Dendritic cell treated with granulocyte-macrophage colony-stimulating factor and Interleukin-4, amounts not matched to agents 40 ng/mL and 50 ng/mL, for 4 days (primary cell): ENCODE data around the gene PIERCE2.
A peak's percentile ranks its signal among the peaks of the same experiment; 100 is the strongest.
"Not testable (repeated sequence)": the region's sequence is repeated elsewhere in the genome, so short reads cannot be mapped to it uniquely, and the experiment has no call there.

Experiments
- H3K27ac Mint-ChIP-seq: one replicate; pipeline ENCODE4 v1.8.0; 2022; ENCODE audit warnings: mild to moderate bottlenecking, mixed read lengths
- H3K27me3 Mint-ChIP-seq: one replicate; pipeline ENCODE4 v1.8.0; 2022; ENCODE audit warnings: mild to moderate bottlenecking, mixed read lengths
- H3K36me3 Mint-ChIP-seq: one replicate; pipeline ENCODE4 v1.8.0; 2022; ENCODE audit warnings: low read depth, mixed read lengths
- H3K4me1 Mint-ChIP-seq: one replicate; pipeline ENCODE4 v1.8.0; 2022; ENCODE audit warnings: low read depth, mixed read lengths
- H3K4me3 Mint-ChIP-seq: one replicate; pipeline ENCODE4 v1.8.0; 2022; ENCODE audit warnings: mild to moderate bottlenecking, moderate library complexity, mixed read lengths
- H3K9me3 Mint-ChIP-seq: one replicate; pipeline ENCODE4 v1.8.0; 2022; ENCODE audit warnings: mixed read lengths
- intact Hi-C: fragments of 100-400 bp; cut with micrococcal nuclease; formaldehyde crosslinking; loops from one replicate; pipeline ENCODE4 v1.15.0; 2022

PIERCE2 gene

GRCh38 chr15:55401786-55402246, 6.5 kb upstream of the PIERCE2 start:
- Mint-ChIP-seq H3K4me1 (peaks cover 46% of the 10 kb centered on the region), H3K27ac (peak overlapping the region; percentile 82), H3K27me3 (no peaks in the 10 kb centered on the region), H3K36me3 (peaks cover 27% of the 10 kb centered on the region), H3K4me3 (peak overlapping the region; percentile 27), H3K9me3 (peaks cover 7% of the 10 kb centered on the region)
- intact Hi-C loops, result loop anchor here (5.0 kb wide), 1 partner anchor 205 kb away; the partner anchor contains the start of gene RSL24D1

DNA sequence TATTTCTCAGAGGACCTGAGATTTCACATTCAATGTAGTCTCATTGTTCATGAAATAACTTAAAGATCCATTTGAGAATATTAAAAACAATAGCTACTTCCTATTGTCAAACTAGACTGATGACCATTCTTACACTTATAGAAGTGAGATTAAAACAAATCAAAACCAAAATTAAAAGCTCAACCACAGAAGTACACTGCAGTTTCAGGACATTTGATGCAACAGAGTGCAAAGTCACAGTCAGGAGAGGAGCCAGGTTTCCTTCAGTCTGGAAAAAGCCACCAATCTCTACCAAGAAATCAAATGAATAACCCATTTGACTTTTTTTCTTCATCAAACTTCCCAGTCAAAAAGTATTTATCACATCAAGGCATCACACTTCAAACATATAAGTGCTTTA, 5.6 kb upstream of the PIERCE2 start:
- H3K4me3 Mint-ChIP-seq, result no peak overlapping the region

DNA sequence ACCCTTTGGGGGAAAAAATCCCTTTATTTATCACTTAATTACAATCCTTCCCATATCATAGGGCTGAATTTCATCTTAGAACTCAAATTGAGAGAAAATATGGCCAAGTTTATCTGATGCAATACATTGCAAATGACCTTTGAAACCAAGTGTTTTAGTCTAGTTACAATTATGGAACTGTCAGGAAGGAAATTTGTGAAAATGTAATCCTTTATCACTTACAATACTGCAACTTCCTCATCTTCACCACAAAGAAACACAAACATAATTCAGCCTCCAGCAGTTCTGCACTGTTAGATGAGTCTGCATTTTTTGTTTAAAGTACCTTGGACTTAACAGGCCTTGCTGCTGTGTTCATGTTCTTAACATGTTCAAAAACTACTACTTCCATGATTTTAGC, 4.8 kb upstream of the PIERCE2 start:
- Mint-ChIP-seq H3K9me3 (no peaks in the 10 kb centered on the region), H3K4me3 (no peak overlapping the region), H3K27me3 (no peaks in the 10 kb centered on the region), H3K36me3 (peaks cover 23% of the 10 kb centered on the region), H3K4me1 (peaks cover 43% of the 10 kb centered on the region), H3K27ac (peak overlapping the region; percentile 82)
- intact Hi-C loops, result loop anchor here (5.0 kb wide), 1 partner anchor 206 kb away; the partner anchor contains the start of gene RSL24D1

More for the DNA sequence above, 5.6 kb upstream of the PIERCE2 start:
- Mint-ChIP-seq H3K9me3 (no peaks in the 10 kb centered on the region), H3K27ac (peak overlapping the region; percentile 82), H3K36me3 (peaks cover 25% of the 10 kb centered on the region), H3K27me3 (no peaks in the 10 kb centered on the region), H3K4me1 (peaks cover 43% of the 10 kb centered on the region)
- intact Hi-C loops, result loop anchor here (5.0 kb wide), 1 partner anchor 205 kb away; the partner anchor contains the start of gene RSL24D1

DNA sequence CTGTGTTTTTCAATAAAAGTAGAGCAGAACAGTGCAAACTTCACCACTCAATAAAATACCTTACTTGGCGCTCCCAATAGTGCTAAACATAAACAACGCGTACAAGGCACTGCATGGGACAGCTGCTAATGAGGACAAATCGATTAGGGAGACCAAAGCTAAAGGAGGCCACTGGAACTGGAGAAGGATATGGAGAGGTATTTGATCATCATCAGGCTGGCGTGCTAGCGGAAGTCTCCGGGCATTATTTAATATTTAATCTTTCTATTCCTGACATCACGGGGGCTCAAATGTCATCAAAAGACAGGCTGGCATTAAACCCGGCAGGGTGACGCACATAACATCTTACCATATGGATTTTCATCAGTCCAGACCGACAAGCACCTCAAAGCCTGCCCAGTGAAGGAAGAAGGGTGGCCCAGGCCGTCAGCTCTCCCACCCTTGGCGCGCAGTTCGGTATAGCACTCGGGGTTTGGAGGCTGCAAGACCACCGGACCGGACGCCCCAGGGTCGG, 740 bp upstream of the PIERCE2 start:
- Mint-ChIP-seq H3K27me3 (no peaks in the 10 kb centered on the region), H3K4me1 (peaks cover 25% of the 10 kb centered on the region), H3K4me3 (peak overlapping the region; percentile 88), H3K9me3 (no peaks in the 10 kb centered on the region), H3K36me3 (peaks cover 13% of the 10 kb centered on the region), H3K27ac (peak overlapping the region; percentile 87)
- intact Hi-C loops, result loop anchor here (5.0 kb wide), 2 partner anchors 40 to 85 kb away; no protein-coding TSS in a partner anchor

DNA sequence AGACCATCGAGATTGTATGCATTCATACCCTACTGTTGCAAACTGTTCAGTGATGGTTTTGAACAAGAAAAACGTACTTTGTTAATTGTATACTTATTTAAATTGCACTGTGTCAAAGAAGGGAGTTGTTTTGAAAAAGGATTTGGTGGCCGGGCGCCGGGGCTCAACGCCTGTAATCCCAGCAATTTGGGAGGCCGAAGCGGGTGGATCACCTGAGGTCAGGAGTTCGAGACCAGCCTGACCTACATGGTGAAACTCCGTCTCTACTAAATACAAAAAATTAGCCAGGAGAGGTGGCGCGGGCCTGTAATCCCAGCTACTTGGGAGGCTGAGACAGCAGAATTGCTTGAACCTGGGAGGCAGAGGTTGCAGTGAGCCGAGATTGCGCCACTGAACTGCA, 681 bp downstream of the PIERCE2 start:
- H3K4me3 Mint-ChIP-seq, H3K9me3 Mint-ChIP-seq: not testable (repeated sequence)

GRCh38 chr15:55417678-55418077, 9.4 kb downstream of the PIERCE2 start:
- H3K9me3 Mint-ChIP-seq, H3K27me3 Mint-ChIP-seq, intact Hi-C loops, H3K4me3 Mint-ChIP-seq, H3K36me3 Mint-ChIP-seq: not testable (repeated sequence)
- Mint-ChIP-seq H3K27ac (peak overlapping the region; percentile 11), H3K4me1 (peaks cover 21% of the 10 kb centered on the region)

More for the DNA sequence above, 681 bp downstream of the PIERCE2 start:
- H3K27ac Mint-ChIP-seq, result peak overlapping the region; percentile 87
- not testable (repeated sequence) for H3K27me3 Mint-ChIP-seq
- intact Hi-C loops, result loop anchor here (5.0 kb wide), 2 partner anchors 42 to 87 kb away; no protein-coding TSS in a partner anchor
- peaks cover 18% of the 10 kb centered on the region for H3K4me1 Mint-ChIP-seq
- H3K36me3 Mint-ChIP-seq, result peaks cover 13% of the 10 kb centered on the region

DNA sequence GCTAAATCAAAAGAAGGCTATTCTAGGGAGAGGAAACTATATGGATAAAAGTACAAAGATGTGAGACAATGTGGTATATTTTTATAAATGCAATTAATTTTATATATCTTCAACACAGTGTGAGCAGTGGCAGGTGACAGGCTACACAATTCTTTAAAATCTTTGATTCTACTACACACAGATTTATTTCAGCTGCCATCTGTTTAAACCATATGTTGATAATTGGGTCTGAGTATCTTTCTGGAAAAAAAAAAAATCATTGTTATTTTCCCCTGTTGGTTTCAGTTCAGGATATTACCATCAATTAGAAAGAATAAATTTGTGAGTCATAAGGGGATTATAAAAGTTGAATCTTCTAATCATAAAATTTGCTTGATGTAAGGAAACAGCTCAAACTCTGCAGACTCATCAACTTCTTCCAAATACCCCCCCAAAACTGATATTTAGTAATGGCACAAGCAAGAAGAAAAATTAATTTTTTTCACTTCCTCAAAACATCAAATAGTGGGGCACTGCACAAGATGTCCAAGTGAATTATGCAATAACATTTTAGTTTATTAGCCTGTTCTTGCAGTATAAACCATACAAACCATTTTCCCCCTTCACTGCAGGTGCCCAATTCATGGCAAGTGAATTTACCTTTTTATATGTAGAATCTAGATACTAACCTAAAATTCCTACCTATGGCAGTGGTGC, 12.0 kb downstream of the PIERCE2 start:
- Mint-ChIP-seq H3K9me3 (no peaks in the 10 kb centered on the region), H3K4me1 (peaks cover 21% of the 10 kb centered on the region), H3K27me3 (no peaks in the 10 kb centered on the region), H3K27ac (no peak overlapping the region), H3K4me3 (no peak overlapping the region), H3K36me3 (no peaks in the 10 kb centered on the region)
- intact Hi-C loops, result no loop called here

DNA sequence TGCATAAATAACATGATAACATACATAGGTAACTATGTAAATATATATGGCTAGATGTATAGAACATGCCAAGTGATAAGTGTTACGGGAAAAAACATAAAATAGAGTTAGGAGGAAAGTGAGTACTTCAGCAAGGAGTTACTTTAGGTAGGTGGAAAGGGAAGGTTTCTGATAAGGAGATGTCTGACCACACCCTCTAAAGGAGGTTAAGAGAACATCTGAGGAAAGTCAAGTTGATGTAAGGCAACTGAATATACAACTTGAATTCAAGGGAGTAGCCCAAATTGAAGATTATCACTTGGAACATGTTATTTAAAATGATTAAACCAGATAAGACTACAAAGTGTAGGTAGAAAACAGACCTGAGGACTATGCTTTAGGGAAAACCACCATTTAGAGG, 13.8 kb downstream of the PIERCE2 start:
- Mint-ChIP-seq H3K27me3 (no peaks in the 10 kb centered on the region), H3K36me3 (no peaks in the 10 kb centered on the region), H3K27ac (no peak overlapping the region), H3K4me1 (peaks cover 20% of the 10 kb centered on the region), H3K9me3 (no peaks in the 10 kb centered on the region), H3K4me3 (no peak overlapping the region)
- intact Hi-C loops, result no loop called here

DNA sequence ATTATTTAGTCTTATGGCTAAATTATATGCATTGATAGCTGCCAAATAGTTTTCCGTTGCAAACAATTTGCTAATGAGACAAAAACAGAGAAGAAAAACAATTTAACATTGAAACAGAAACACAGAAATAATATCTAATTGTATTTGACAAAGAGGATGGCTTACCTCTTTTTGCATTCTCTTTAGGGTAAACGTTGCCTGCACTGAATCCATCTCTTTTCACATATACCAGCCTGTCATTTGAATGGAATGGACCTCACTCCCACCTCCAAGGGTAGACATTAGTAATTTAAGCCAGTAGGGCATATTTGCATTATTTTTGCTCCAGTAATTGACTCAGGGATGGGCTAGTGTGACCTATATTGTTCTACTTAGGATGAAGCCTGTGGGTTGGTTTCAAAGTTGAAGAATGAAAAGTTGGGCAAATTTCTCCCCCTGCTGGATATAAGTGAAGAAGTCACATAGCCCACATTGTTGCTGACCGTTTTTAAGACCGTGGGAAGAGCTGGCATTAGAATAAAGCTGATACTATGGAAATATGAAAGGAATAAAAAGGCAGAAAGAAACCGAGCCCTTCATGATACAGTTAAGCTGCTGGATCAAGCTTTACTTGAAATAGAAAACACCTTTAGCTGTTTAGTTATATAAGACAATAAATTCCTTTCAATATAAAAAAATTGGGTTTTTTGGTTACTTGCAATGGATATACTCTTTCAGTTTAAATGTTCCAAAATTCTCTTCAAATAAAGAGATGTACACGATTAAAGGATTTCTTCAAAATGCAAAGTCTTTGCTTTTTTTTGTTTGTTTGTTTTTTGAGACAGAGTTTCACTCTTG, 26.9 kb downstream of the PIERCE2 start:
- no peak overlapping the region for H3K4me3 Mint-ChIP-seq
- no peaks in the 10 kb centered on the region for H3K9me3 Mint-ChIP-seq
- H3K36me3 Mint-ChIP-seq, result no peaks in the 10 kb centered on the region
- H3K27me3 Mint-ChIP-seq, result no peaks in the 10 kb centered on the region
- no peaks in the 10 kb centered on the region for H3K4me1 Mint-ChIP-seq
- intact Hi-C loops, result loop anchor here (2.0 kb wide), 1 partner anchor 216 kb away; no protein-coding TSS in a partner anchor
- no peak overlapping the region for H3K27ac Mint-ChIP-seq

DNA sequence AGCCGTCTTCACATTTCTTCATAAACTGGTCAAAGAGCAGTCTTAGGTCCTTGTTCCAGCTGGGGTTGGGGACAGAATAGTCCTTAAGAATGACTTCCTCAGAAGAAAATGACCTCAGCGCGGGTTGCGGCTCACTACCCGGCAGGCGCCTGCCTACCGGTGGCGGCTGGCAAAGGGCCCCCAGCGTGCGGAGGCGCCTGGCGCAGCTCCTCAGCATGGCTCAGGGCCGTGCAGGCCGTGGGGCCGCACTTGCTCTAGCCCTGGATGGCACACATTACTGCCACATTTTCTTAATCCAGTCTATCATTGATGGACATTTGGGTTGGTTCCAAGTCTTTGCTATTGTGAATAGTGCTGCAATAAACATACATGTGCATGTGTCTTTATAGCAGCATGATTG, 34.8 kb downstream of the PIERCE2 start:
- H3K4me3 Mint-ChIP-seq, H3K27ac Mint-ChIP-seq, H3K36me3 Mint-ChIP-seq, H3K4me1 Mint-ChIP-seq, H3K27me3 Mint-ChIP-seq, intact Hi-C loops: not testable (repeated sequence)
- peaks cover 26% of the 10 kb centered on the region for H3K9me3 Mint-ChIP-seq

- H3K4me3 Mint-ChIP-seq, H3K27ac Mint-ChIP-seq, H3K36me3 Mint-ChIP-seq, H3K4me1 Mint-ChIP-seq, H3K27me3 Mint-ChIP-seq, intact Hi-C loops: not testable (repeated sequence)
- H3K9me3 Mint-ChIP-seq, result peaks cover 26% of the 10 kb centered on the region
These were observed 37.6 kb downstream of the PIERCE2 start for GRCh38 chr15:55445936-55446335.

DNA sequence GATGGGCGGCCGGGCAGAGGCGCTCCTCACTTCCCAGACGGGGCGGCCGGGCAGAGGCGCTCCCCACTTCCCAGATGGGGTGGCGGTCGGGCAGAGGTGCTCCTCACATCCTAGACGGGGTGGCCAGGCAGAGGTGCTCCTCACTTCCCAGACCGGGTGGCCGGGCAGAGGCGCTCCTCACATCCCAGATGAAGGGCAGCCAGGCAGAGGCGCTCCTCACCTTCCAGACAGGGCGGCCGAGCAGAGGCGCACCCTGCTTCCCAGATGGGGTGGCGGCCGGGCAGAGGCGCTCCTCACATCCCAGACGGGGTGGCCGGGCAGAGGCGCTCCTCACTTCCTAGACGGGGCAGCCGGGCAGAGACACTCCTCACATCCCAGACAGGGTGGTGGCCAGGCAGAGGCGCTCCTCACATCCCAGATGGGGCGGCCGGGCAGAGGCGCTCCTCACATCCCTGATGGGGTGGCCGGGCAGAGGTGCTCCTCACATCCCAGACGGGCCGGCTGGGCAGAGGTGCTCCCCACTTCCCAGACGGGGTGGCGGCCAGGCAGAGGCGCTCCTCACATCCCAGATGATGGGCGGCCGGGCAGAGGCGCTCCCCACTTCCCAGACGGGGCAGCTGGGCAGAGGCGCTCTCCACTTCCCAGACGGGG, 38.2 kb downstream of the PIERCE2 start:
- H3K27ac Mint-ChIP-seq, H3K4me1 Mint-ChIP-seq, H3K36me3 Mint-ChIP-seq, H3K4me3 Mint-ChIP-seq, intact Hi-C loops, H3K27me3 Mint-ChIP-seq: not testable (repeated sequence)
- H3K9me3 Mint-ChIP-seq, result peaks cover 26% of the 10 kb centered on the region

DNA sequence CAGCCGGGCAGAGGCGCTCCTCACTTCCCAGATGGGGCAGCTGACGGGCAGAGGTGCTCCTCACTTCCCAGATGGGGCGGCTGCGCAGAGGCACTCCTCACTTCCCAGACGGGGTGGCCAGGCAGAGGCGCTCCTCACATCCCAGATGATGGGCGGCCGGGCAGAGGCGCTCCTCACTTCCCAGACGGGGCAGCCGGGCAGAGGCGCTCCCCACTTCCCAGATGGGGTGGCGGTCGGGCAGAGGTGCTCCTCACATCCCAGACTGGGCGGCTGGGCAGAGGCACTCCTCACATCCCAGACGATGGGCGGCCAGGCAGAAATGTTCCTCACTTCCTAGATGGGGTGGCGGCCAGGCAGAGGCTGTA, 38.7 kb downstream of the PIERCE2 start:
- intact Hi-C loops, H3K4me1 Mint-ChIP-seq, H3K27me3 Mint-ChIP-seq, H3K4me3 Mint-ChIP-seq, H3K27ac Mint-ChIP-seq, H3K36me3 Mint-ChIP-seq: not testable (repeated sequence)
- peaks cover 26% of the 10 kb centered on the region for H3K9me3 Mint-ChIP-seq
